Measurements from ENCODE around the gene PGLYRP3.

Gene PGLYRP3

GRCh38 chr1:153272186-153272585 lies 40.6 kb downstream of the PGLYRP3 start:
- TF ChIP-seq ZNF274 (IDR thresholded peaks at IDR 0.05; ENCODE audit: low read depth, low read length), result no peak
- H3K4me3 ChIP-seq (ENCODE audit: low read length), result no peak overlapping the region

GRCh38 chr1:153271711-153272110 lies 41.0 kb downstream of the PGLYRP3 start:
- no peak for TF ChIP-seq ZNF274 (IDR thresholded peaks at IDR 0.05; ENCODE audit: low read depth, low read length)
- no peak overlapping the region for H3K4me3 ChIP-seq (ENCODE audit: low read length)

GRCh38 chr1:153265457-153265856 lies 47.3 kb downstream of the PGLYRP3 start:
- no peak for TF ChIP-seq ZNF274 (IDR thresholded peaks at IDR 0.05; ENCODE audit: low read depth, low read length)
- no peak overlapping the region for H3K4me3 ChIP-seq (ENCODE audit: low read length)

- peak overlapping the region; percentile 71 for H3K4me3 ChIP-seq (ENCODE audit: low read length)
- no peak for TF ChIP-seq ZNF274 (IDR thresholded peaks at IDR 0.05; ENCODE audit: low read depth, low read length)
Observed at GRCh38 chr1:153262462-153263157, 50.1 kb downstream of the PGLYRP3 start.

GRCh38 chr1:153262070-153262366 lies 50.7 kb downstream of the PGLYRP3 start:
- peak overlapping the region; percentile 71 for H3K4me3 ChIP-seq (ENCODE audit: low read length)
- no peak for TF ChIP-seq ZNF274 (IDR thresholded peaks at IDR 0.05; ENCODE audit: low read depth, low read length)

- no peak for TF ChIP-seq ZNF274 (IDR thresholded peaks at IDR 0.05; ENCODE audit: low read depth, low read length)
- H3K4me3 ChIP-seq (ENCODE audit: low read length), result peak overlapping the region; percentile 71
Observed at GRCh38 chr1:153261281-153262069, 51.3 kb downstream of the PGLYRP3 start.

GRCh38 chr1:153260585-153261280 lies 52.0 kb downstream of the PGLYRP3 start:
- no peak for TF ChIP-seq ZNF274 (IDR thresholded peaks at IDR 0.05; ENCODE audit: low read depth, low read length)

GRCh38 chr1:153259387-153259786 lies 53.4 kb downstream of the PGLYRP3 start, which contains the start of gene LORICRIN:
TSS of gene LORICRIN (plus strand) at chr1:153259687. CDS start at chr1:153260950, 1,263 bp downstream.
- TF ChIP-seq ZNF274 (IDR thresholded peaks at IDR 0.05; ENCODE audit: low read depth, low read length), result no peak
- peak within 1 kb of the TSS; percentile 44; the same call in 1 of the 2 replicates for H3K4me3 ChIP-seq (ENCODE audit: low read length)

More at GRCh38 chr1:153260585-153261280, 52.0 kb downstream of the PGLYRP3 start:
- H3K4me3 ChIP-seq (ENCODE audit: low read length), result peak overlapping the region; percentile 71; the same call in 1 of the 2 replicates

- H3K4me3 ChIP-seq (ENCODE audit: low read length), result no peak overlapping the region
- no peak for TF ChIP-seq ZNF274 (IDR thresholded peaks at IDR 0.05; ENCODE audit: low read depth, low read length)
Observed at GRCh38 chr1:153253693-153254092, 59.1 kb downstream of the PGLYRP3 start.

- no peak overlapping the region for H3K4me3 ChIP-seq (ENCODE audit: low read length)
- TF ChIP-seq ZNF274 (IDR thresholded peaks at IDR 0.05; ENCODE audit: low read depth, low read length), result no peak
Observed at GRCh38 chr1:153253076-153253475, 59.7 kb downstream of the PGLYRP3 start.

- no peak for TF ChIP-seq ZNF274 (IDR thresholded peaks at IDR 0.05; ENCODE audit: low read depth, low read length)
Observed at GRCh38 chr1:153251988-153252387, 60.8 kb downstream of the PGLYRP3 start.

GRCh38 chr1:153251562-153251961 lies 61.2 kb downstream of the PGLYRP3 start:
- no peak for TF ChIP-seq ZNF274 (IDR thresholded peaks at IDR 0.05; ENCODE audit: low read depth, low read length)

More at GRCh38 chr1:153251988-153252387, 60.8 kb downstream of the PGLYRP3 start:
- no peak overlapping the region for H3K4me3 ChIP-seq (ENCODE audit: low read length)

GRCh38 chr1:153251087-153251486 lies 61.7 kb downstream of the PGLYRP3 start:
- no peak for TF ChIP-seq ZNF274 (IDR thresholded peaks at IDR 0.05; ENCODE audit: low read depth, low read length)
- H3K4me3 ChIP-seq (ENCODE audit: low read length), result no peak overlapping the region

More at GRCh38 chr1:153251562-153251961, 61.2 kb downstream of the PGLYRP3 start:
- H3K4me3 ChIP-seq (ENCODE audit: low read length), result no peak overlapping the region

GRCh38 chr1:153250166-153250565 lies 62.6 kb downstream of the PGLYRP3 start:
- TF ChIP-seq ZNF274 (IDR thresholded peaks at IDR 0.05; ENCODE audit: low read depth, low read length), result no peak
- no peak overlapping the region for H3K4me3 ChIP-seq (ENCODE audit: low read length)

All from GM08714 (cell line).